WERI-Rb-1 (cell line): ENCODE measurements around the gene TRAF3IP3.

Experiments used
- DNase-seq: peaks from one replicate; pipeline ENCODE4 v3.0.0-alpha.2; 2020
- H3K27ac ChIP-seq: fragments of 250-450 bp; sonication (Bioruptor Pico); 2 replicates; pipeline ENCODE4 v1.5.1; 2020; ENCODE audit warnings: mild to moderate bottlenecking, moderate library complexity
- H3K27me3 ChIP-seq: fragments of 250-450 bp; sonication (Bioruptor Pico); 2 replicates; pipeline ENCODE4 v1.5.1; 2021; ENCODE audit warnings: mild to moderate bottlenecking, low read depth, moderate library complexity; ENCODE audit not compliant: insufficient read depth, severe bottlenecking
- H3K36me3 ChIP-seq: fragments of 250-450 bp; sonication (Bioruptor Pico); 2 replicates; pipeline ENCODE4 v1.5.1; 2020; ENCODE audit warnings: mild to moderate bottlenecking, moderate library complexity
- H3K4me3 ChIP-seq: 2 replicates; pipeline ENCODE4 v1.5.1; 2011; ENCODE audit warnings: low read depth, mild to moderate bottlenecking, control low read depth, low read length
- H3K9me3 ChIP-seq: fragments of 250-450 bp; sonication (Bioruptor Pico); 2 replicates; pipeline ENCODE4 v1.5.1; 2021; ENCODE audit warnings: mild to moderate bottlenecking, moderate library complexity; ENCODE audit not compliant: severe bottlenecking
- TF ChIP-seq, protein P1 (sequence below): IDR thresholded peaks from 2 replicates; pipeline ENCODE4 v1.5.1; 2011; ENCODE audit warnings: low read depth, mild to moderate bottlenecking, control low read depth, inconsistent platforms, low read length

TRAF3IP3 gene

DNA sequence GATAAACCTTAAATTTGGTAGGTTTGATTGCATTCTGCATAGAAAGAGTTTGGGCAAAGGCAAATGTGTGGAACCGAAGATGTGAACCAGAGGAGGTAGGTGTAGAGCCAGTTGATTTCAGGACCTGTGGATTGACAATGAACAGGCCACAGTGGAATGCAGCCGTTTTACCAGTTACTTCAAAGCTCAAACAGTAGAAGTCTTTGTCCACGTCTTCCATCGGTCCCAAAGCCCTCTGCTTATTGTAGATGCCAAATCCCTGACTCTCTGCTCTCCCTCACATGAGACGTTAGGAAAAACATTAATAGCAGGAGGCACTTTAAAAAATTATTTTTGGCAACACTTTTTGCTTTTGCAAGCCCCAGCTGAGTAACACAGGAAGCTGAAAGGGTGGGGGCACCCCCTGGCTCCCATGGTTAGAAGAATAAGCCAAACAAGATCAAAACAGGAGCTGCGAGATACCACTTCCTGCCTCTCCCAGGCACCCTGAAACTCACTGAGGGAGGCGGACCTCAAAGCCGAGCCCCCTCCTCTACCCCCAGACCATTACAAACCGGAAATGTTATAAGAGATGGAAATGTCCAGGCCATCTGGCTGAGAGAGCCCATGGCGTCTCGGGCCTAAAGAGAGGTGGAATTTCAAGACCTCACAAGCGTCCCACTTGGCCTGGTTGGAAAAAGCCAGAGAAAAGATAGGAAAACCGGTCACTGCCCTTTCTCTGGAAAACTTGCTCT lies 13.5 kb downstream of the TRAF3IP3 start:
- TF ChIP-seq, protein P1, sequence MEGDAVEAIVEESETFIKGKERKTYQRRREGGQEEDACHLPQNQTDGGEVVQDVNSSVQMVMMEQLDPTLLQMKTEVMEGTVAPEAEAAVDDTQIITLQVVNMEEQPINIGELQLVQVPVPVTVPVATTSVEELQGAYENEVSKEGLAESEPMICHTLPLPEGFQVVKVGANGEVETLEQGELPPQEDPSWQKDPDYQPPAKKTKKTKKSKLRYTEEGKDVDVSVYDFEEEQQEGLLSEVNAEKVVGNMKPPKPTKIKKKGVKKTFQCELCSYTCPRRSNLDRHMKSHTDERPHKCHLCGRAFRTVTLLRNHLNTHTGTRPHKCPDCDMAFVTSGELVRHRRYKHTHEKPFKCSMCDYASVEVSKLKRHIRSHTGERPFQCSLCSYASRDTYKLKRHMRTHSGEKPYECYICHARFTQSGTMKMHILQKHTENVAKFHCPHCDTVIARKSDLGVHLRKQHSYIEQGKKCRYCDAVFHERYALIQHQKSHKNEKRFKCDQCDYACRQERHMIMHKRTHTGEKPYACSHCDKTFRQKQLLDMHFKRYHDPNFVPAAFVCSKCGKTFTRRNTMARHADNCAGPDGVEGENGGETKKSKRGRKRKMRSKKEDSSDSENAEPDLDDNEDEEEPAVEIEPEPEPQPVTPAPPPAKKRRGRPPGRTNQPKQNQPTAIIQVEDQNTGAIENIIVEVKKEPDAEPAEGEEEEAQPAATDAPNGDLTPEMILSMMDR, result no peak
- Histone ChIP-seq H3K4me3 (no peak overlapping the region), H3K27me3 (no peaks in the 10 kb centered on the region), H3K27ac (no peak overlapping the region), H3K9me3 (no peaks in the 10 kb centered on the region), H3K36me3 (no peaks in the 10 kb centered on the region)
- no peak for DNase-seq

DNA sequence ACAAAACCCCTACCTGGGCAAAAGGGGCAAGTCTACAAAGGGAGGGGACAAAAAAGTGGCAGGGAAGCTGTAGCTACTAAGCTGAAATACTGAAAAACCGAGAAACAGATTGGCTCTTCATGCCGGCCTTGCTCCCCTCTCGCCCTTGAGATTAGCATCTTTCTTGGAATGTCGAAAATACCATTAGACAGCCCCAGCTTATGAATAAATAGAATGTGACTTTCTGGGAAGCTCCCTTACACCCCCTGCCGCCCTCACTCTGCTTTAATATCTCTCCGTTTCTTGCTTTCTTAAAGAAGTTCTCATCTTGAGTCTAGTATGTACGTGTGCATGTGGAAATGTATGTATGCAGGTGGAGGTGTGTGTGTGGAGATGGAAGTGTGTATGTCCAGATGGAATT lies 14.1 kb downstream of the TRAF3IP3 start:
- no peaks in the 10 kb centered on the region for H3K36me3 ChIP-seq
- H3K4me3 ChIP-seq, result no peak overlapping the region
- H3K27ac ChIP-seq, result no peak overlapping the region

DNA sequence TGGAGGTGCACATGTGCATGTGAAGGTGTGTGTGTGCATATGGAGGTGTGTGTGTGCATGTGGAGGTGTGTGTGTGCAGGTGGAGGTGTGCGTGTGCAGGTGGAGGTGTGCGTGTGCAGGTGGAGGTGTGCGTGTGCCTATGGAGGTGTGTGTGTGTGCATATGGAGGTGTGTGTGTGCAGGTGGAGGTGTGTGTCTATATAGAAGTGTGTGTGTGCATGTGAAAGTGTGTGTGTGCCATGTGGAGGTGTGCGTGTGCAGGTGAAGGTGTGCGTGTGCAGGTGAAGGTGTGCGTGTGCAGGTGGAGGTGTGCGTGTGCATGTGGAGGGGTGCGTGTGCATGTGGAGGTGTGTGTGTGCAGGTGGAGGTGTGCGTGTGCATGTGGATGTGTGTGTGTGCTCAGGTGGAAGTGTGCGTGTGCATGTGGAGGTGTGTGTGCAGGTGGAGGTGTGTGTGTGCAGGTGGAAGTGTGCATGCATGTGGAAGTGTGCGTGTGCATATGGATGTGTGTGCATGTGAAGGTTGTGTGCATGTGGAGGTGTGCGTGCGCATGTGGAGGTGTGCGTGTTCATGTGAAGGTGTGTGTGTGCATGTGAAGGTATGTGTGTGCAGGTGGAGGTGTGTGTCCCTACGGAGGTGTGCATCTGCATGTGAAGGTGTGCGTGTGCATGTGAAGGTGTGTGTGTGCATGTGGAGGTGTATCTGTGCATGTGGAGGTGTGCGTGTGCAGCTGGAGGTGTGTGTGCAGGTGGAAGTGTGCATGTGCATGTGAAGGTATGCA lies 15.0 kb downstream of the TRAF3IP3 start:
- TF ChIP-seq, protein P1, result no peak
- Histone ChIP-seq H3K36me3 (no peaks in the 10 kb centered on the region), H3K27ac (no peak overlapping the region), H3K27me3 (no peaks in the 10 kb centered on the region), H3K9me3 (no peaks in the 10 kb centered on the region), H3K4me3 (no peak overlapping the region)
- DNase-seq, result no peak

More for the DNA sequence above, 14.1 kb downstream of the TRAF3IP3 start:
- Histone ChIP-seq H3K9me3 (no peaks in the 10 kb centered on the region), H3K27me3 (no peaks in the 10 kb centered on the region)
- DNase-seq, result no peak
- TF ChIP-seq, protein P1, result no peak

DNA sequence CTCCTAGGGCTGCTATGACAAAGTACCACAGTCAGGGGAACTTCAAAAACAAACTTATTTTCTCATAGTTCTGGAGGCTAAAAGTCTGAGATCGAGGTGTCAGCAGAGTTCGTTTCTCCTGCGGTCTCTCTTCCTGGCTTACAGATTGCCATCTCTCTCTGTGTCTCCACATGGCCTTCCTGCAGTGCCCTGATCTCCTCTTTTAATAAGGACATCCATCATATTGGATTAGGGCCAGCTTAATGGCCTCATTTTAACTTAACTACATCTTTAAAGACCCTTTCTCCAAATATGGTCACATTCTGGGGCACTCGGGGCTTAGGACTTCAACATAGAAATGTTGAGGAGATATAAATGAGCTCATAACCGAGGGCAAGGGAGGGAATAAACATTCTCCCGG lies 16.3 kb downstream of the TRAF3IP3 start:
- TF ChIP-seq, protein P1, result no peak
- H3K9me3 ChIP-seq, result no peaks in the 10 kb centered on the region
- H3K4me3 ChIP-seq, result peak overlapping the region; percentile 4; the same call in 1 of the 2 replicates
- H3K27ac ChIP-seq, result no peak overlapping the region
- H3K27me3 ChIP-seq, result no peaks in the 10 kb centered on the region
- H3K36me3 ChIP-seq, result no peaks in the 10 kb centered on the region
- peak; percentile 48 for DNase-seq

DNA sequence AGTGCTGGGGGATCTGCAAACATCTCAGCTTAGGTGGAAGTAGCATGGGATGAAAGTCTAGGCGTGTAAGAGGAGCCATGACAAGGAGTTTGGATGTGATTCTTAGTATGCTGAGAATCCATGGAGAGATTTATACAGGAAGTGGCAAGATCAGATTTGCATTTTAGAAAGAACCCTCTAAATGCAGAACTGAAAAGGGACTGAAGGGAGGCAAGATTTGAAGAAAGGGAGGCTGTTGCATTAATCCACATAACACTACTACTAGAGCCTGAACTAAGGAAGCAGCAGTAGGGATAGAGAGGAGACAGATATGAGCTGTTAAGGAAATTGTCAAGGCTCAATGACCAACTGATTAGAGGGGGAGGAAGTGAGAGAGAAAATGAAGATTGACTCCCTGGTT lies 18.7 kb downstream of the TRAF3IP3 start:
- no peaks in the 10 kb centered on the region for H3K36me3 ChIP-seq
- H3K4me3 ChIP-seq, result no peak overlapping the region
- no peak overlapping the region for H3K27ac ChIP-seq
- TF ChIP-seq, protein P1, result no peak
- no peak for DNase-seq
- H3K9me3 ChIP-seq, result no peaks in the 10 kb centered on the region
- H3K27me3 ChIP-seq, result no peaks in the 10 kb centered on the region
